GM21367 (cell line): ENCODE results near the gene SYCP2L.
"Not testable (repeated sequence)": the region's sequence is repeated elsewhere in the genome, so short reads cannot be mapped to it uniquely, and the experiment has no call there.

Source experiments
- ATAC-seq: cut with Tn5 transposase; IDR thresholded peaks from one replicate; pipeline ENCODE4 v1.9.1; 2021; ENCODE audit not compliant: unreplicated experiment

The SYCP2L gene

DNA sequence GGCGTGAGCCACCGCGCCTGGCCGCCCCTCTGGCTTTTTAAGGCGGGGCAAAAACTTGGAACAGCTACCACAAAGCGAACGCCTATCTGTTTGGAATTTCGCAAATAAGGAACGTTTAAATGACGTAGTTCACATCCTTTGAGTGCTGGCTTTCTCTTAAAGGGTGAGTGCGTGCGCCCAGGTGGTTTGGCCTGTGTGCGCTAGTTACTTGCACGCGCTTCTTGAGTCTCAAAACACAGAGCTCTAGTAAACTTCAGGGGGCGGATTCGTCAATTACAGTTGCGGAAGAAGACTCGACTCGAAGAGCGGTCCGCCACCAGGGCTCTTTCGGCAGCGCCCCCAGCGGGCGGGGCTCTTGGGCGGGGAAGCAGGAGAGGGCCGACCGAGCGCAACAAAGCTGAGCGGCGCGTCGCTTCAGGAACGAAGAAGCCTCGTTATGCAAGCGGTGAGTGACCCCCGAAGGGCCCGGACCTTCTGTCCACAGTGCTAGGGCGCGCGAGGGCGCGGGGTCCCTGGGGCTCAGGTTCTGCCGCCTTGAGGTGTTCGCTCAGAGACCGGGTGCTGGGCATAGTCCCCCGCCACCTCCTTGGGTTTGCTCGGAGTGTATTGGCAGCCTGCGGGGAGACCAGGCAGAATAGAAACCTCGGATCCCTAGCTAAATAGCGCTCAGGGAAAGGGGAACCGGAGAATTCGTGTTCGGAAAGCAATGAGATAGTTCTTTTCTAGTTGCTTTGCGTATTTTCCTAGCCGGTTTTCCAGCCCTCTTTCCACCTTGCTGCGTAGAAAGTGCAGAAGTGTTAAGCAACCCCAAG lies at the start of gene SYCP2L:
Gene SYCP2L, plus strand, starts transcription at position 362 of the 812 bp plus-strand sequence. Its CDS starts 75 bp downstream, at position 437.
- no peak for ATAC-seq

DNA sequence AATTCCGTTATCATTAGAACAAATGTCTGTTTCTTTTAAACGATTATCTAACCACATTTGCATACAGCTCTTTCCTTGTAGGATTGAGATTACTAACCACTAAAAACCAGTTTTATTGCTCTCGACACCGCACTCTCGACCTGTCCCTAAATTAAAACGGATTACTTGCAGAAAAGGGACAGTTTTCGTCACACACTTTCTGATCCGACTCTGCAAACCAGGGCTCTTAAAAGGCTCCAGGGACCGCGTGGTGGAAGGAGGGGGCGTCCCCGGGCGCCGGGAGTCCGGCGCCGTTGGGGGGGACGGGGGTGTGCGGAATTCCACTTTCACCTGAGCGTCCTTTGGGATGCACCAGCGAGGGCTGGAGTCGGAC lies 49.2 kb upstream of the SYCP2L start:
- no peak for ATAC-seq

DNA sequence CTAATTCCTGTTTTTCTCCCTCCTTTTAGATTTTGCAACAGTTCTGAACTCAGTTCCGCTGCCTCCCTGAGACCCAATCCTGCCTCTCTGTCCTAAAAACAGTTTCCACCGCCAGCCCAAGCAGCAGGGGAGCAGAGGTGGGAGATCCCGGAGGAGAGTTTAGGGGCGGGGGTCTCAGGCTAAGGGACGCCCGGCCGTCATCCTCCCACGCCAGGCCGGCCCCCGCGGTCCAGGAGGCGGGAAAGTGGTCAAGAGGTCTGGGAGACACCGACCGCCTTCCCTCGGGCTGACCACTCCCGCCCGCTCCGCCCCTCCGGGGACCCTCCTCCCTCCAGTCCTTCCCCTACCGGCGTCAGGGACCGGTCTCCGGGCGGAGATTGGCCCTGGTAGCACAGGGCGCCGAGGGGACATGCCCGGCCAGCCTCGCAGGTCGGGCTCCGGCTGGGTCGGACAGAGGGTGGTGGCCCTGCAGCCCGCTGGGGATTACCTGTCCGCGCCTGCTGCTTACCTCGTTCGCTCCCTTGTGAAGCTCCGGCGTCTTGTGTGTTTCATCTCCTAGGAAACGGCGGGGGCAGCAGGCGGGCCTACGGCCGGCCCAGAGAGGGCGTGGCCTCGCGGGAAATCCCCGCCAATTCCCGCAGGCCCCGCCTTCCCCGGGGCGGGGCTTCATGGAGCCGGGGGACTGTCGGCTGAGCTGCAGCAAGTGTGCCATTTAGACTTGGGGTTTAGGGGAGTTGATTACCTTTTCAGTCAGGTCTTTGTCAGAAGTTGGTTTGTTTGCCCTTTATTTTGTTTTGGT lies 48.7 kb upstream of the SYCP2L start, which contains the start of gene MAK:
Gene MAK, minus strand, starts transcription at position 545 of the 799 bp plus-strand sequence. CDS start 7,891 bp downstream, outside the sequence.
- ATAC-seq: peak; percentile 77

DNA sequence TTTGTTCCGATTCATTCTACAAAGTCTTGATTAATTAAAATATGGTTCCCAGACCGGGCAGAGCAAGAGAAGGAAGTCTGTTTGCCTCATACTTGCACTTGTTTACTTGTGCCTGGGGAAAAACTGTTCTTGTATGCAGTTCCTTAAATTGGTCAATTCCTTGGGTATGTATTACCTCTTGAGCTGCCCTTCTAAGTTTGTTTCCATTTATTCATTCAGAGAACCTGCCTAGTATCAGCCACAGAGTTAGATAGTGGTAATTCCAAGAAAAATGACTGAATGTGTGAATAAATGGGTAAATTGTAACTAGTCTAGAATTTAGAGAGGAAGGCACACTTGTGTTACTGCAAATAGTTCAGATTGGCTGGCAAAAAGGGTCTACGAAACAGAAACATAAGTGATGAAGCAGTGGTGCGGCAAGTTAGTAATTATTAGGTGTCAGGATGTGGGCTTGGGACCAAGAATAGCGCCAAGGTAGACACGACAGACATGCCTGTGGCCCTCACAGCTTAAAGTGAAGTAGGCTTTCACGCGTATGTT lies 48.0 kb upstream of the SYCP2L start:
- ATAC-seq: peak; percentile 56

DNA sequence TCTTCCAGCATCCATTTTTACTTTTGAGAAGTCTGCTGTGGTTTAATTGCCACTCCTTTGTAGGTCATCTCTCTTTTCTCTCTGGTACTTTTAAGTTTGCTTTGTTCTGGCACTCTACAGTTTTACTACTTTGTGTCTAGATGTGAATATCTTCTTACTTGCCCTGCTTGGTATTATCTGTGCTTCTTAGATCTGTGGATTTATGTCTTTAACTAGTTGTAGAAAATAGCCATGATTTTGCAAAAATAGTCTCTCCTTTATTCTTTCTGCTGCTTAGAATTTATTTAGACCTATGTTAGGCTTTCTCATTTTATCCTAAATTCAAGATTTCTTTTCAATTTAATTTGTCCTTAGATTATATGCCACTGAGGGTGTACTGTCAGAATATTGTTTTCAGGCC lies 43.3 kb upstream of the SYCP2L start:
- no peak for ATAC-seq

DNA sequence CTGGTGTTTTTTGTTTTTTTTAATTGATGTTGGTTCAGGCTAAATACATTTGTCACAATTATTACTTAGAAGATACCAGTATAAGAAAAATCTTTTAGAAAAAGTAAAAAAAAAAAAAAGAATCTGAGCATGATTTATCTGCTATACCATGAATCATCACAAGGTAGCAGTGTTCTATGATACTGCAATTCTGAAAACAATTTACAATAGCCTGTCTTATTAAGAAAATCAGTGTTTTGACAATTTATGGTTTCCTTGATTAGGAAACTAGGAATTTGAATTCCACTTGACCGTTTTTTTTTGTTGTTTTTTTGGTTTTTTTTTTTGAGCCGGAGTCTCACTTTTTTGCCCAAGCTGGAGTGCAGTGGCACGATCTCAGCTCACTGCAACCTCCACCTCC lies 39.2 kb upstream of the SYCP2L start:
- no peak for ATAC-seq

DNA sequence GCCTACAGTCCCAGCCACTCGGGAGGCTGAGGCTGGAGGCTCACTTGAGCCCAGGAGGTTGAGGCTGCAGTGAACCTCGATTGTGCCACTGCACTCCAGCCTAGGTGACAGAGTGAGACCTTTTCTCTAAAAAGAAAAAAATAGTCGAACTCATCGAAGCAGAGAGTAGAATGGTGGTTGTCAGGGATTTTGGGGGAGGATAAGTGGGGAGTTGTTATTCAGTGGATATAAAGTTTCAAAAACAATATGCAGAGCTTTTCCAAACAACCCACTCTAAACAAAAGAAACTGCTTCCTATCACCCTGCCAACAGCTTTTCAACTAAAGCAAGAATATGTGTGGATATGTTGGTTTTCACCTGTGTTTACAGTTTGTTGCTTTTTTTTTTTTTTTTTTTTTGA lies 37.0 kb upstream of the SYCP2L start:
- ATAC-seq: no peak

DNA sequence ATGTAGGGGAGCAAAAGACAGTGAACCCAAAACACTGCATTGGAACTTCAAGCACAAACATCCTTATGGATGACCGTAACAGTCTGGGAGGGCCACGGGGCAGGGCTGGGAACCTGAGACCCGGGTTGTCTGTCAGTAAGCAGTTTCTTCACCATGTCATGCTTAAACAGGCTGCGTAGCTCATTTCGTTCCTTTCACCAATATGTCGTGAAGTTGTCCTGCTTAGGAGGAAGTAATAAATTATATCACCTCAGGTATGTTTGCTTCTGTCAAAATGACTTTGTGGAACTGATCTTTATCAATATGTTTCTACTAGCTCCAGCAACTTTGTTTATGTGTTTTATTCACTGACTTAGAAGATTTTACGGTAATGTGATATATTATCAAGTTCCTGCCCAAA lies 36.1 kb upstream of the SYCP2L start:
- ATAC-seq: no peak

DNA sequence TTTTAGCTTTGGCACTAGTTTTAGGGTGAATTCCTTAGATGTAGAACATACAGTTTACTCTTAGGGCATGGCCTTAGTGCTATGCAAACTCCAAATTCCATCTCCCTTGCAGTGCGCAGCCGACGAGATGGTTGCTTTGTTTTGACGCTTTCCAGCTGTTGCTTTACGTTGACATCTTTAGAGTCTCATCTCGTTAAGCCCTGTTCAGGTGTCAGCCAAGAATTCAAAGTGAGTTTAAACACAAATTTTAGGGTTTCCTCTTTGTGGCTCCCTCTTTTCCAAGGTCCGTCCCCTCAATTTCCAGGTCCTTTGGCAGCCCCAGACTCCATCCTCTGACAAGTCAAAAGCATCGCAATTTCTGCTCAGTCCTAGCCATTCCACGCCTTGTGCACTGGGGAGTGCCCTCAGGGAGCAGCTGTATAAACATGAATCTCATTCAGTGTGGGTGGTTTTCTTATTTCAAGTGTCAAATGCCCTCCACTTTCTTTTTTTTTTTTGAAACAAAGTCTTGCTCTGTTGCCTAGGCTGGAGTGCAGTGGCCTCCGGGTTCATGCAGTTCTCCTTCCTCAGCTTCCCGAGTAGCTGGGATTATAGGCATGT lies 34.4 kb upstream of the SYCP2L start:
- no peak for ATAC-seq

DNA sequence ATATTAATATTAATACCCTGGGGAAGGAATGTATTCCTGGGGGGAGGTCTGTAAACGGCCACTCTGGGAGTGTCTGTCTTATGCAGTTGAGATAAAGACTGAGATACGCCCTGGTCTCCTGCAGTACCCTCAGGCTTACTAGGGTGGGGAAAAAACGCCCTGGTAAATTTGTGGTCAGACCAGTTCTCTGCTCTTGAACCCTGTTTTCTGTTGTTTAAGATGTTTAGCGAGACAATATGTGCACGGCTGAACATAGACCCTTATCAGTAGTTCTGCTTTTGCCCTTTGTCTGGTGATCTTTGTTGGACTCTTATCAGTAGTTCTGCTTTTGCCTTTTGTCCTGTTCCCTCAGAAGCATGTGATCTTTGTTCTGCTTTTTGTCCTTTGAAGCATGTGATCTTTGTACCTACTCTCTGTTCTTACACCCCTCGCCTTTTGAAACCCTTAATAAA lies 33.0 kb upstream of the SYCP2L start:
- not testable (repeated sequence) for ATAC-seq

DNA sequence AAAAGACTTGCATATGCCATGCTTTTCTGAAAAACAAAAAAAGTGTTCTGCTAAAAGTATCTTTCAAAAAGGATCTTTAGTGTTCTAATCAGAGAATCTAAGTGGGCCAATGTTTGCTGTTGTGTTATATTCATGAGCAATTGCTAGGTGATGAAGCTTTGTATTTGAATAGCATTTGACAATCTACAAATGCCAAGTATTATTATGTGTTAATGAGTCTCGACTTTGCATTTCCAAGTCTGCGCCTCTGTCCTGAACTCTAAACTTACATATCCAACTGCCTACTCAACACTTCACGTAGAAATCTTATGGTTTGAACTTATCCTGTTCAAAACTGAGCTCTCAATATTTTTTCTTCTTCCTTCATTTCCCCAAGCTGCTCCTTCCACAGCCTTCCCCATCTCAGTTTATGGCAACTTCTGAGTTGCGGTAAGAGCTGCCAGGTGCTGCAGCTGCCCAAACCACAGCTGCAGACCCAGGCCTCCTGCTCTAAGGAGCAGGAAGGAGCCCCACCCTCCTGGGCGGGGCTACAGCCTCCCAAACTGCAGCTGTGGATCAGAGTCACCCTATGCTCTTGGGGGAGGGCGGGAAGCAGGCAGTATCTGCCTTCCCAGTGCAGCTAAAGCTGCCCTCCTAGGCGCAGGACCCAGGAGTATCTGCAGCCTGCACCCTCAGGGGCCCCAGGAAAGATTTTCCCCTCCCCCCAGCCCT lies 31.8 kb upstream of the SYCP2L start:
- no peak for ATAC-seq

DNA sequence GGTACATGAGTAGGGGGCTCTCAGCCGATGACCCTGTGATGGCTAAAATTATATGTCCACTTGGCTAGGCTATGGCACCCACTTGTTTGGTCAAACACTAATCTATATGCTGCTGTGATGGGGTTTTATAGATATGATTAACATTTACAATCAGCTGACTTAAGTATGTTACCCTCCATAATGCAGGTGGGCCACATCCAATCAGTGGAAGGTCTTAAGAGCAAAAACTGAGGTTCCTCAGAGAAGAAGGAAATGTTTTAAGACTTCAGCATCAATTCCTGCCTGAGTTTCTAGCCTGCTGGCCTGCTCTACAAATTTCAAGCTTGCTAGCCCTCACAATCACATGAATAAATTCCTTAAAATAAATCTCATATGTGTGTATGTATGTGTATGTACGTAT lies 29.6 kb upstream of the SYCP2L start:
- no peak for ATAC-seq

DNA sequence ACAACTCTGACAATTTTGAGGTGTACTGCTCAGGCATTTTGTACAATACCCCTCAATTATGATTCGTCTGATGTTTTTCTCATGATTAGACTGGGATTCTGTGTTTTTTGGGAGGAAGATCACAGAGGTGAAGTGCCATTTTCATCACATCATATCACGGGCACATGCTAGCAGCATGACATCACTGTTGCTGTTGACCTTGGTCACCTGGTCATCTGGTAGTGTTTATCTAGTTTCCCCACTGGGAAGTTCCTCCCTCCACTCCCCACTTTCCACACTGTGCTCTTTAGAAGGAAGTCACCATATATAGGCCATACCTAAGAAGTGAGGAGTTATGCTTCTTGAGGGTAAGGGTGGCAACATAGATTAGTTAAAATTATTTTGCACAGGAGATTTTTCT lies 25.8 kb upstream of the SYCP2L start:
- no peak for ATAC-seq

DNA sequence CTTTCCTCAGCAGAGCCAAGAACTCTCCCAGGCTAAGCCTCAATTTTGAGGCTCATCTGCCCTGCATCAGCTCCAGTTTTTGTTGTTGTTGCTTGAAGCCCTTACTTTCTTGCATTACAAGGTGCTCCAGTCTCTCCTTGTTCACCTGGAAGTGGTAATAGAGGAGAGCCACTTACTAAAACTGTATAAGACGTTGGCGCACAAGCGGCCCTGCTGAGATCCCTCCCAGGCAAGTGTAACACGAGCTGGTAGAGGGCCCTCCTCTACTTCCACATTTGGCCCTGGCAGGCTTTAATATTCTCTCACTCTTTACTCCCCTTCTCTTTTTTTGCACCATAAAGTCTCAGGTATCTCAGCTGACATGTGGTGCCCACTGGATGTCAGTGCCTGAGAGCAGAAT lies 24.5 kb upstream of the SYCP2L start:
- ATAC-seq: no peak

DNA sequence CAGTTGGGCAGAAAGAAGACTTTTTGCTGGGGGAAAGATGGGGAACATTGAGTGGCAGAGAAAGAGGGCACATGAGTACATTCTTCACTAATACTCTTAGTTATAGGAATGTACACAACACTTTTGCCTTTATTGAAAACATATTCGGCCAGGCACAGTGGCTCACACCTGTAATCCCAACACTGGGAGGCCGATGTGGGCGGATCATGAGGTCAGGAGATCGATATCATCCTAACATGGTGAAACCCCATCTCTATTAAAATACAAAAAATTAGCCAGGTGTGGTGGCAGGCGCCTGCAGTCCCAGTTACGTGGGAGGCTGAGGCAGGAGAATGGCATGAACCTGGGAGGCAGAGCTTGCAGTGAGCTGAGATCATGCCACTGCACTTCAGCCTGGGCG lies 23.8 kb upstream of the SYCP2L start:
- not testable (repeated sequence) for ATAC-seq

DNA sequence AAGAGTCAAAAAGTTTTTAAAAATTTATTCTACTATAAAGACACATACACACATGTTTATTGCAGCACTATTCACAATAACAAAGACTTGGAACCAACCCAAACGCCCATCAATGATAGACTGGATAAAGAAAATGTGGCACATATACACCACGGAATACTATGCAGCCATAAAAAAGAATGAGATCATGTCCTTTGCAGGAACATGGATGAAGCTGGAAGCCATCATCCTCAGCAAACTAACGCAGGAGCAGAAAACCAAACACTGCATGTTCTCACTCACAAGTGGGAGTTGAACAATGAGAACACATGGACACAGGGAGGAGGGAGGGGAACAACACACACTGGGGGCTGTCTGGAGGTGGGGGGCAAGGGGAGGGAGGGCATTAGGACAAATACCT lies 20.1 kb upstream of the SYCP2L start:
- not testable (repeated sequence) for ATAC-seq

DNA sequence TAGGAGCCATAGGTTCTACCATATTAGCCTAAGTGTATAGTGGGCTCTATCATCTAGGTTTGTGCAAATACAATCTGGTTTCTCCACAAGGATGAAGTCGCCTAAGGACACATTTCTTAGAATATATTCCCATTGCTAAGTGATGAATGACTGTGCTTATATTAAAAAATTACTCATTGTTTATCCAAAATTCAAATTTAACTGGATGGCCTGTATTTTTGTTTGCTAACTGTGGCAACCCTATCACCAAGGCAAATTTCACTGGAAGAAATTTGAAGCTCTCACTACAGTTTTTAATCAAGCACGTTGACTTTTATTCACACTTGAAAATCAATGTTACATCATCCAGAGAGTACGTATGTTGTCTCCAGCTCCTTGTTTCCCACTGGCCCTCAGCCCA lies 18.9 kb upstream of the SYCP2L start:
- ATAC-seq: no peak

DNA sequence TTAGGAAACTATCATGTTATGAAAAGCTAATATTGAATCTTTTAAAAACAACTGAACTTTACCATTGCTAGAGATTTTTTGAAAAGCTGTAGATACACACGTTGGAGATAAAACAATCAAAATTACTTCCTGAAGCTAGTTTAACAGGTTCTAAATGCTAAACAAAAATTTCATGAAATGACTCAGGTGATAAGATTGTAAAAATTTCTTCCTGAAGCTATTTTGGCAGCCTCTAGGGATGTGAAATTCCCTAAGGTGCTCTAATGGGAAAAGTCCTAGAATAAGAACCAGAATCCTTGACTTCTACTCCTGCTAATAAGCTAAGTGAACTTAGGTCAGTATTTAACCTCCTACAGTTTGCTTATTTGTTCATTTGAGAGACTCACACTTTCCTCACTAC lies 13.5 kb upstream of the SYCP2L start:
- ATAC-seq: no peak

DNA sequence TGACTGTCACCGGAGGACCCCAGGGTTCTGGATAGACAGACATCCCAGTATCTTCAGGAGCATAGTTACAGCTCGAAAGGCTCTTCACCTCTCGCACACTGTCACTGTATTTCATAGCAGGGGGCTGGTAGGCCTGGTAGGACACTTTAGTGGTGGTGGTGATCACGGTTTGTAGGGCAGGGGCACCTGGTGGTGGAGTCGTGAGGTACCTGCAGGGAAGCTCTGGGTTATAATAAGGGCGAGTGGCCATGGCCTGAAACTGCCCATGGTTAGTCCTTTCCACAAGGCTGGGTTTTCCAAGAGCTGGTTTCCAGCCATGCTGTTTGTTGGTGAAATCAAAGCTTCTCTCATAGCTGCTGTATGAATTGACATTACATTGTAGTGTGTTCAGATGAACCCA lies 12.6 kb upstream of the SYCP2L start:
- no peak for ATAC-seq

DNA sequence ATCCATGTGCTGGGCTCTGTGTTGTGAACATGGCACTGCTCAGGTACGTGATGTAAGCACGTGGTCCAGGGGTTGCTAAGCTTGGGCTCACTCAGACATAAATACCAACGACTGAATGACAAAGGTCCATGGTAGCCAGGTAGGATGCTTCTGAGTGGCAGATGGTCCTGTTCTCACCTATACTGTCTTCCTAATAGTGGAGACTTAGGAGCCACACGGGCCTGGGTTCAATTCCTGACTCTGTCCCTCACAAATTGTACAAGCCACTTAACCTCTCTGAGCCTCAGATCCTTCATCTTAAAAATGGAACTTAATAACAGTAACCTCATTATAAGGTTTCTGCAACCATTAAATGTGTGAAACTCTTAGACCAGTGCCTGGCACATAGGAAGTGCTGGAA lies 11.8 kb upstream of the SYCP2L start:
- ATAC-seq: no peak

DNA sequence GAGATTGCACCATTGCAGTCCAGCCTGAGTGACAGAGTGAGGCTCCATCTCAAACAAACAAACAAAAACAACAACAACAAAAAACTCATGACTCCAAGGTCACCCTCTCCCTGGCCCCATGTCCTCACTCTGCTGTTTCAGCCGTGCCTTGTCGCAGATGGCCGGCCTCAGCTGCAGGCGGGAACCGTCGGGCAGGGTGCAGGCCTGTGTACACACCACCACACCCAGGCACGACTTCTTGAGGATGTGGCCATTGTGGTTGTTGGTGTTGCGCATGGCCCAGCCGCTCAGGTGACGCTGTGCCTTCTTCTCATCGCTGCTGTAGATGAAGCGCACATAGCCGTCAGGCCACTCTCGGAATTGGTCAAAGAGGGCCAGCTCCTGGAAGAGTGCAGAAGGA lies 9.8 kb upstream of the SYCP2L start:
- no peak for ATAC-seq
